NCI-H526 (cell line): ENCODE measurements around the gene BRF1.

Experiments
- DNase-seq, 2 experiments: peaks; one replicate each; lab custom pipeline; 2025; lab: John Stamatoyannopoulos, UW

BRF1 gene

DNA sequence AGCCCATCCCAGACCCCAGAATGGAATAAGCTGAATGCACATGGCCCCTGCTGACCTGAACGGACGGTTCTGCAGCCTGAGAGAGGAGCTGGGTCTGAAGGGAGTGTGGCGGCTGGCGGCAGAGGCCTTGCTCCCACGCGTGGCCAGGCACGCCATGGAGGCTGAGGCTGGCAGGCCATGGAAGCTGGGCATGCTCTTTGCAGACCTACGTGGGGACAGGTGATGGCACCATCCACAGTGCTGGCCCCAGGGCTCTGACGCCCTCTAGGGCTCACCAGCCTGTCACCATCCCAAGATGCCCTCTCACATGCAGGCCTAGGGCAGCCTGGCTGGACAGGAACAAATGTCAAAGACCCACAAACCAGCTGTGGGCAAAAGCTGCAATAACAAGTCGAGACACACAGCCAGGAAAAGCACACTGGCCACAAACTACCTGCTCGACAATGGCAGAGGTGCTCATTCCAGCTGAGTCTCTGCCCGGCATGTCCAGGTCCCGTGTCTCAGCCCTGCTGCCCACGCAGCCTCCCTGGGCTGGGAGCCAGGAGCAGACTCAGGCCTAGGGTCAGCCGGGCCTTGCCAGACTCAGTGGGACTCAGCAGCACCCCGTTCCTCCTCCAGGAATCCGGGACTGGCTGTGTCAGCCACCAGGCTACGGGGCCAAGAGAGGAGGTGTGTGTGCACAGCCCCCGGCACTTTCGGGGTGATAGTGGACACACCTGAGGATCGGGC, 32.8 kb downstream of the BRF1 start:
- peak in 1 of 2 experiments; percentile 25 for DNase-seq

GRCh38 chr14:105261781-105262180, 39.0 kb downstream of the BRF1 start:
- no peak for DNase-seq

DNA sequence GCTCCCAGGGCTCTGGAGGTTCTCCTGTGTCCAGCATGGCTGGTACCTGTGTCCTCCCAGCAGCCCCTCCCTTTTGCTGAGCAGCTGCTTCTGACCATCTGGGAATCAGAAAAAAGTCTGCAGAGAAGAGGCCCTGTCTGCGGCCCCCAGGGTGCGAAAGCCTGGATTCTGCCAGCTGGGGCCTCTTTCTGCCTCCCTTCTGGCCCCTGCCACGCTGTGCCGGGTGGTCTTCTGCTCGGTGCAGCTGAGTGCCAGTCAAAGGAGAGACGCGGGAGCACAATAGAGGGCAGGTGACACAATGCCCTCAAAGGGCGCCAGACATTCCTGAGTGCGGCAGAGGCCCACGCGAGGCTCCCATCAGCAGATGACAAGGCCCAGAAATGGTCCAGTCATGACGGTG, 39.8 kb downstream of the BRF1 start:
- DNase-seq = no peak

DNA sequence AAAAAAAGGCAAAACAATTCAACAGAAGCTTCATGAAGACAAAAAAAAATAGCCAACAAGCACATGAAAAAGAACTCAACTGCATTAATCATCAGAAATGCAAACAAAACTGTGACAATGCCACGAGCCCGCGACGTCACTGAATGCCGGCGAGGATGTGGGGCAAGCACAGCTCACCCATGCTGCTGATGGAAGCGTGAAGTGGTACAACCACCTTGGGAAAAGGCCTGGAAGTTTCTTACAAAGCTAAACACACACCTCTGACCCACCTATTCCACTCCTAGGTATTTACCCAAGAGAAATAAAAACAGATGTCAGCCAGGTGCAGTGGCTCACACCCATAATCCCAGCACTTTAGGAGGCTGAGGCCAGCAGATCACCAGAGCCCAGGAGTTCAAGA, 42.0 kb downstream of the BRF1 start:
- no peak for DNase-seq

- no peak for DNase-seq
Measured at GRCh38 chr14:105257464-105257863, 43.3 kb downstream of the BRF1 start.

DNA sequence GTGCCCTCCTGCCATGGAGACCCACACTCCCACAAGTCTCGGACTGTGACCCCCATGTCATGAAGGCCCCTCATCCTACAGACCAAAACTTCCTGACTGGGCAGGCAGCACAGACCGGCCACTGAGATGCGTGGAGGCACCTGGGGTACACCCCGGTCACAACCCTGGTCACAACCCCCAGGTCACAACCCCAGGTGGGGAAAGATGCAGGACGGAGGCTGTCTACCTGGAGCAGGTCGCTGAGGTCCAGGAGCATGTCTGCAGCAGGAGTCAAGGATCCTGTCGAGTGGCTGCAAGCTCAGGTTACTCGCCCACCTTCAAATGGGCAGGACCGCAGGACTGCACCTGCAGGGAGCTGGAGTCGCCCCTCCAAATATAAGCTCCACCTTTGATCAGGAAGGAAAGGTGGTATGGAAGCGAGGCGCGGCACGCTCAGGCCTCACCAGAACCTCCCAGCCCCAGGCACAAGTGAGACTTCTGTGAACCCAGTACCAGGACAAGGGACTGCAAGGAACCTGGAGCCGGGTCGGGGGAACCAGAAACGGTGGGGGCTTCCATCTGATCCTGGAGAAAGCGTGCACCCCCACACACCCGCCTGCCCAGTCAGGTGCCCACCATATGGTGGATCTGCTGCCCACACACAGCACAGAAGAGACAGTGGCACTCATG, 44.4 kb downstream of the BRF1 start:
- DNase-seq = no peak

- no peak for DNase-seq
Measured at GRCh38 chr14:105255021-105255507, 45.7 kb downstream of the BRF1 start.

GRCh38 chr14:105253329-105253682, 47.5 kb downstream of the BRF1 start:
- no peak for DNase-seq

DNA sequence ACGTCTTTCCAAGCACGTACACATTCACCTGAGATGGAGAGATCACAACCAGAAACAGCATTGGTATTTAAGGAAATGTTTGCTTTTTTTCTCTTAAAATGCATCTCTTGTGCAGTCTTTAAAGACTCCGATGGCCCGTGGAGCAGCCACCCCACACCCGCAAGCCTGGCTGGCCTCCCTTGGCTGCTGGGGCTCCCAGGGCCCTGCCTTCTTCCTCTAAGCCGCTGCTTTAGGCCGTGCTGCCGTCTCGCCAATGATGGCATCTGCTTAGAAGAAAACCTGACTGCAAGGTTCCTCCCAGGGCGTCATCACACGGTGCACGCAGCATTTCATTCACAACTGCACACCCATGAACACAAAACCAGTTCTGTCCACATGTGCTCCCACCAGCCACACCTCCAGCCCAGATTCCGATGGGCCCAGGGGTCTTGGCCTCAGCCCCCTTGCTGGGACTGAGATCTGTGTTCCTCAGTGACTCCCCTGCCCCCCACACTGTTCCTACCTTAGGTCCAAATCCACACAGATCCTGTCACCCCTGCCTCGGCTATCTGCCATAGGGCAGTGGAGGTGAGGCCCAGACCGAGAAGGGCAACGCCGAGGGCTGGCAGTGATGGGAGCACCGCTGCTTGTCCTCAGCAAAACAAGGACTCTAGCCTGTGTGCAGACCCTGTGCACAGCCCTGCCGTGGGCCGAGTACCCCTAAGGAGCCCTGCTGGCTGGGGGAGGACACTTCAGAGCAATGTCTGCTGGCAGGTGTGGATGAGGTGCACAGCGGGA, 48.1 kb downstream of the BRF1 start:
- DNase-seq = no peak

DNA sequence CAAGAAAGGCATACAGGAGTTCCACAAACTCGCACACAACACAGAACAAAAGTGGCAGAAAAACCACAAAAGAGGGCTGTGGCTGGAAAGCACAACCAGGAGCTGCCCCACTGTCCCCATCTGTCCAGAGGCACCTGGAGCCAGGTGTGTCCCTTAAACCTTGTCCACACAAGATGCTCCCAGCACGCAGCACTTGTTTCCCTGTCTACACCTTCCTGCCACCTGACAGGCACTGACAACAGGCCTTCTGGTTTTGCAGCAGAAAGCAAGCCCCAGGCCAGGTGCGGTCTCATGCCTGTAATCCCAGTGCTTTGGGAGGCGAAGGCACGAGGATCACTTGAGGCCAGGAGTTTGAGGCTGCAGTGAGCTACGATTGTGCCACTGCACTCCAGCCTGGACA, 48.9 kb downstream of the BRF1 start:
- no peak for DNase-seq

DNA sequence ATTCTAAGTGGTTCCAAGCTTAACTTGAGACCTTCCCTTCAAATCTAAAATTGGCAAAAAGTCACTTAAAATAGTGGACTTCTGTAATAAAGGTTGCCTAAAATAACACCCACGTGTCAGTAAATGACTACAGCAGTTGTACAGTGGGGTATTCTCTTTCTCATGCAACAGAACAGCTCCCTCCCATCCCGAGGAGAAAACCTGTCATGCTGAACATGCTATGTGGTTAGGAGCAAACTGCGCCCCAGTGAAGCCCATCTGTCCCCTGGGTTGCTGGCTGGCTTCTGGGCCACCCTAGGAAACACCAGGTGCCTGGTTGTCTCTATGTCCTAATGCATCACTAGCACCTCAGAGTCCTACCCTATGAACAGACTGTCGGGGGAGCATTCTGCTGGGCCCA, 49.8 kb downstream of the BRF1 start:
- no peak for DNase-seq

DNA sequence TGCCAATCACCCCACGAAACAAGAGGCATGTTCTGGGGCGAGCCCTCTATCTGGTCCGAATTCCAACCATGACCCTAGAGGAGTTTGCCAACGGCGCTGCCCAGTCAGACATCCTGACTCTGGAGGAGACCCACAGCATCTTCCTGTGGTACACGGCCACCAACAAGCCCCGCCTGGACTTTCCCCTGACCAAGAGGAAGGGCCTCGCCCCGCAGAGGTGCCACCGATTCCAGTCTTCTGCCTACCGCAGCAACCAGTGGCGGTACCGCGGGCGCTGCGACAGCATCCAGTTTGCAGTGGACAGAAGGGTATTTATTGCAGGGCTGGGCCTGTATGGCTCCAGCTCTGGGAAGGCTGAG, 50.8 kb downstream of the BRF1 start:
- no peak for DNase-seq

GRCh38 chr14:105249182-105250007, 51.4 kb downstream of the BRF1 start:
- peak in 1 of 2 experiments; percentile 73 for DNase-seq

- DNase-seq = peak; percentile 68 to 96
Measured at GRCh38 chr14:105248368-105249181, 52.2 kb downstream of the BRF1 start, which contains the start of gene BTBD6. Gene BTBD6, plus strand, starts transcription at chr14:105248533. Its CDS starts 179 bp downstream, at chr14:105248712.

DNA sequence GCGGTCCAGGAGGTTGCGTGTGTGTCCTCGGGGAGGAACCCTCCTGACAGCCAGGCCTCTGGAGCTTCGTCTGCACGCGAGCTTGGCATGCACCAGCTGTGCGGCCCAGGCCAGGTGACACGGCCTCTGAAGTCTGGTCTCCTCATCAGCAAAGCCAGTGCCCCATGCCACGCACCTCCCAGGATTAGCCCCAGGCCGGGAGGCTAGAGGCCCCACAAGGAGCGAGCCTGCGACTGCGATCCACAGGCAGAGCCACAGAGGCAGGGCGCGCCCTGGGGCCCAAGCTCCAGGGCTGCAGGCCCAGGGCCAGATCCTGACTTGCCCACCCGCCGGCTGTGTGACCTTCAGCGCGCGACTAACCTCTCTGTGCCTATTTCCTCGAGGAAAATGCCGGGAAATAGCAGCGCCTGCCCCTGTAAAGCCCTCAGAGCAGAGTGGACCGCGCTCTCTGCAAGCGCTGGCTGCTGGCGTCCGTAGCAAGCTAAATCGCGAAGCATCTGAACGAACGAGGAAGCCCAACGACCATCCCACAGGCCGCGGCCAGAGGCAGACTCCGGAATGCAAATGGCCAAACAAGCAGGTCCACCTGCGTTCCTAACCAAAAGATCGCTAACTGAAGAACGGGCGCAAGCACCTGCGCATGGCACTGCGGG, 53.0 kb downstream of the BRF1 start:
- DNase-seq = peak in 1 of 2 experiments; percentile 47

DNA sequence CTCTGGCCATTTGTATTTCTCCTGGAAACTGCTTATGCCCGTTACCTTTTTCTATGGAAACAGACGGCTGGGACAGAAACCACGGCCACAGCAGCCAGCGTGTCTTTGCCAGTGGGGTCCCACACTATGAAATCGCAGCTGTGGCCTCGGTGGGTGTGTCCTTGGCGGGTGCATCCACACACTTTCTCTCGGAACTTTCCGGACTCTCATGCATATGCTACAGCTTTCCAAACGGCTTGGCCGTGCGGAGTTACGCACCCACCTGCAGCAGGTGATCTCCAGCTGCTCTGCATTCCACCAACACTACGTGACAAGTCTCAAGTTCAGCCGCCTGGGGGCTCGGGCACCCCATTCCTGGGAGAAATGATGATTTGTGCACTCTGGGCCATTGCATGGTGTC, 53.8 kb downstream of the BRF1 start:
- no peak for DNase-seq

- no peak for DNase-seq
Measured at GRCh38 chr14:105244334-105244733, 56.5 kb downstream of the BRF1 start.

DNA sequence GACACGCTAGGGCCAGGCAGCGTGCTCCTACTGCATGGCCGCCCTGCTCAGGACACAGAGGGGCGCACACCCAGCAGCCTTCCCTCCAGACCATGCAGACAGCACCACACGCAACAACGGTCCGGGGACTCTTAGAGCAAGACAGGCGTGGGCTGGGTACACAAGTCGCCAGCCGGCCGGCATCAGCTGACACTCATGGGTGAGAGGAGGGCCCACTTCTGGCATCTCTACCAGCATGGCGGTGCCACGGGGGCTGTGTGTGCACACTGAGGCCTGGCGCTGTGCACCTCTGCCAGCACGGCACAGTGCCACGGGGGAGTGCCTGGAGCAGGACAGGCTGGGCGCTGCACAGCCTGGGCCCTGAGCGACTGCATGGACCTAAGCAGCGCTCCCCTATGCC, 59.2 kb downstream of the BRF1 start:
- DNase-seq = no peak

DNA sequence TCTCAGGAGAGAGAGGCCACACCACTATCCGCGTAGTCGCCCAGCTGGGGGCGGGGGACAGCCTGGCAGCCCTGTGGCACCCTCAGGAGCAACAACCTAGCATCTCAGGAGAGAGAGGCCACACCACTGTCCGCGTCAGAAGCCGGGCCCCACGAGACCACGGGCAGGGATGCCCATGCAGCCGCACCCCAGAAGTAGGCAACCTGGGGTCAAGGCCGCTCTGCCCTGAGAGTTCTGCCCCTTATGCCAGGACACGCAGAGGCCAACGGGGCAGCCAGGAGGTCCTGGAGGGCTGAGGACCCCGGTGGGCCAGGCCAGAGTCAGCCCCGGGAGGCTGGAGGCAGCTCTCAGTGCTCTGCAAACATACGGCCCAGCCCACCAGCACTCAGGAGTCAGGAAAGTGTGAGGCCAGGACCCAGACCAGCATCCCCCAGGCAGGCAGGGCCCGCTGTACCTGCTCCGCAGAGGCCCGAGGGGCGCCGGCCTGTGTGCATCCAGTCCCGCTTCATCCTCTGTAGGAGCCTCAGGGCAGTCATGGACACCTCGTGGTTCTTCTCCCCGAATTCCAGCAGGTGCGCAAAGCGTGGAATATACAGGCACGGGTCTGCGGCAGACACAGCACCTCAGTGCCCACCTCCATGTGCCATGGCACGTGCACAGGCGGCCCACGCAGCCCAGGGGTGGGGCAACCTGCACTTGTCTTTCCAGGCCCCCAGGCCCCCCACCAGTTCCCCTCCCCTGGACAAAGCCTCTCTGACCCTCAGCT, 59.8 kb downstream of the BRF1 start:
- DNase-seq = no peak
